K562 treated with DMSO at 1 percent for 12 hours (cell line): ENCODE data around the gene ZNF215. TPM values are rescaled to one million over a fixed set of nuclear protein-coding genes. Genes with fewer than 3 reads are reported as not detected.

Experiments
- total RNA-seq: library from RNA; unstranded; fragments of 300-600 nt; gene quantifications from 2 replicates; pipeline ENCODE4 v1.2.3, GENCODE V29; 2022; ENCODE audit not compliant: insufficient read depth

The ZNF215 gene
- total RNA-seq: 3.4 and 7.9 TPM in 2 replicates

DNA sequence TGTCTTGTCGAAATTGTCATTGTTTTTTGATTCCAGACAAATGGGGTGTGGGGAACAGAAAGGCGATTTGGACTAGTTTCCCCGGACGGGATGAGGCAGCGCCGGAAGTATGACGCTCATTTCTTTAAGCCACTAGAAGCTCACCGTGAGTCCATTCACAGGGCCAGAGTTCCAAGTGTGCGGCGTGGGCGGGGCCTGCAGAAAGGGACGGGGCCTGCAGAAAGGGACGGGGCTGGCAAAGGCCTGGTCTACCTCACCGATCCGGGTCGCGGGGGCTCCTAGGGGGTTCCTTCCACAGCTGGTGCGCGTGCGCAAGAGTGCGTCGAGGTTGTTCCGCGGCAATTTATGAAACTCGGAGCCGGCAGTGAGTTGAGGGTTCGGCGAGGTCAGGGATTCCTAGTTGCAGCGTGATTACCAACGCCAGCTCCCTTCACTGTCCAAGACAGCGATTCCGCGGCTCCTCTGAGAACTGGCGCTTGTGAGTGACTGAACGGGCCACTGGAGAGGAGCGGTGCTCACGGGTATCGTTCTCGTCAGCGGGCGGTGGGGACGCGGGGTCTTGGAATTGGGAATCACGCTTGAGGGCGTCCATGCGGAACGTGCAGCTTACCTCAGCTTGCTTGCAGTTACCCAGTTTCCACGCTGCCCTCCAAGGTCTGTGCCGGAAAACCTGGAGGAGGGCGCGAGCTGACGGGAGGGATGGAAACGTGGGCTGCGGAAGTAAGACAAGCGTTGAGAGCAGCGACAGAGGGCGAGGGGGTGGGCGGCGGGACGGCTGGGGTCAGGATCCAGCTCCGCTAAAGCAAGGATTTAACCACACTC is at the start of gene ZNF215:
Gene ZNF215 (plus strand): TSS at position 219 of the 822 bp plus-strand sequence. CDS start 5,847 bp downstream, outside the sequence.

DNA sequence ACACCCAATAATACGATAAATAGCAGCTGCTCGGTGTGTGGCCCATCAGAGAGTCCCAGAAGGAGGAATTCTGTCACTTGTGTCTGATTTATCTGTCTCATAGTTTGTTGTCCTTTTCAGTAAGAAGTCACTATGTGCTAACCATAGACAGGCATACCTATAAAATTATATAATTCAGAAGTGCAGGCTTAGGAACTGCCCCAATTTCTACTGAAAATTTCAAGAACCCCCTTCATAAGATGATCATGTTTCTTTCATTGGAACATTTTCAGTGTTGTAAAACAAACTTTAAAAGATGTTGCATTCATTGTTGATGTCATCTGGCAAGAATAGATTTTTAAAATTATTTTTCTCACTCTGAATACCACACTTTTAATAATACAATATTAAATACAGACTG is 33.8 kb upstream of the ZNF215 start, which contains the start of gene OR2D2:
Gene OR2D2 (minus strand): TSS at position 101 of the 400 bp plus-strand sequence. CDS start 0 bp downstream, at position 101.

DNA sequence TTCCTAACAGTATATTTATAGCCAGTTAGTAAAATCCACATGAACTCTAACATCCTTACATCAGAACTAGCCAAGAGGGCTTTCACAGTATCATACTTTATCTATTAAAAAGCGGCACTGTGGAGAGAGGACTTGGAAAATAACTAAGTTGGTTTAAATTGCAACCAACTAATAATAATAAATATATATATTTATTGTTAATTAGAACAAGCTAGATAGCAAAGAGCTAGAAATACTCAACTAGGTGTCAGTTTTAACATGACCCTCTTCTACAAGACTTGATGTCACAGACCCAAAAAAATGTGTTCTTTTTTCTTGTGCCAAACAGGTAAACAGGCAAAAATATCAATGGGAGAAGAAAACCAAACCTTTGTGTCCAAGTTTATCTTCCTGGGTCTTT is 5.5 kb upstream of the ZNF215 start, which contains the start of gene OR2D3:
Gene OR2D3 (plus strand): TSS at position 301 of the 400 bp plus-strand sequence. CDS start 0 bp downstream, at position 301.

Other genes with a start within 250 kb of the ZNF215 start
- gene MRPL17, start 243.1 kb upstream of the ZNF215 start, total RNA-seq: 52.5 and 70.2 TPM in 2 replicates
- not detected in 2 replicates for gene OR2AG2, start 154.4 kb upstream of the ZNF215 start, total RNA-seq
- not detected in 2 replicates for gene OR2AG1, start 143.4 kb upstream of the ZNF215 start, total RNA-seq
- 0.17 TPM in 1 of 2 replicates, not detected in the other for gene OR6A2, start 126.7 kb upstream of the ZNF215 start, total RNA-seq
- gene OR10A5, start 80.7 kb upstream of the ZNF215 start, total RNA-seq: not detected in 2 replicates
- not detected in 2 replicates for gene OR10A2, start 63.4 kb upstream of the ZNF215 start, total RNA-seq
- gene OR10A4, start 49.8 kb upstream of the ZNF215 start, total RNA-seq: not detected in 2 replicates
- gene OR2D2, start 33.9 kb upstream of the ZNF215 start, total RNA-seq: not detected in 2 replicates
- gene OR2D3, start 5.4 kb upstream of the ZNF215 start, total RNA-seq: not detected in 2 replicates
- 0.94 TPM in 1 of 2 replicates, not detected in the other for gene ZNF214, start 93.9 kb downstream of the ZNF215 start, total RNA-seq
- gene NLRP14, start 94.1 kb downstream of the ZNF215 start, total RNA-seq: 0.21 TPM in 1 of 2 replicates, not detected in the other
- gene RBMXL2, start 162.6 kb downstream of the ZNF215 start, total RNA-seq: 1.1 TPM in 1 of 2 replicates, not detected in the other